Adrenal gland (tissue), 12 donors: ENCODE data around the gene FAM72D. TPM values are rescaled to one million over a fixed set of nuclear protein-coding genes. Genes with fewer than 3 reads are reported as not detected.
"Not testable (repeated sequence)": the region's sequence is repeated elsewhere in the genome, so short reads cannot be mapped to it uniquely, and the experiment has no call there.

Experiments used
- DNase-seq, 7 donors: peaks; one replicate each; pipeline ENCODE4 v3.0.0-alpha.2; 2019 to 2020
- H3K27ac ChIP-seq, 5 donors: fragments of 200-600 bp; sonication (generic) in 4 of 5; 1 replicate in 3 of 5; 2 replicates in 2 of 5; pipeline versions ENCODE4 v1.5.1 to v1.8.0; 2016 to 2020; ENCODE audit warnings: mild to moderate bottlenecking in 1 of 5
- H3K27me3 ChIP-seq: fragments of 200-600 bp; 2 replicates; pipeline ENCODE4 v1.8.0; 2021
- H3K36me3 ChIP-seq, 2 donors: fragments of 200-600 bp; replicated peaks in 1 of 2; 1 replicate in 1 of 2; 2 replicates in 1 of 2; pipeline versions ENCODE4 v1.5.1 to v1.8.0; 2018 to 2022
- H3K4me1 ChIP-seq, 2 donors: fragments of 200-600 bp; replicated peaks in 1 of 2; 1 replicate in 1 of 2; 2 replicates in 1 of 2; pipeline versions ENCODE4 v1.5.1 to v1.8.0; 2018 to 2021
- H3K4me3 ChIP-seq, 4 donors: fragments of 200-600 bp; sonication (generic) in 3 of 4; one replicate each; pipeline ENCODE4 v1.5.1; 2016 to 2018
- H3K9me3 ChIP-seq, 3 donors: fragments of 200-600 bp; sonication (generic) in 1 of 3; replicated peaks in 1 of 3; 1 replicate in 2 of 3; 2 replicates in 1 of 3; pipeline versions ENCODE4 v1.5.1 to v1.8.0; 2016 to 2021
- POLR2A ChIP-seq, 2 donors: fragments of 450-650 bp; IDR thresholded peaks; one replicate each; pipeline ENCODE4 v1.6.1; 2017; ENCODE audit warnings: antibody characterized with exemption in 2 of 2, mild to moderate bottlenecking in 2 of 2, moderate library complexity in 1 of 2
- WGBS, 4 donors: extraction: QIAGEN DNeasy Blood & Tissue Kit in 2 of 4; methylation state at CpG; one replicate each; pipeline versions ENCODE4 v1.1.5 to v1.1.7; 2013 to 2017; 5-methylcytosine and 5-hydroxymethylcytosine counted together
- intact Hi-C, 2 donors: fragments of 100-400 bp; cut with DNase I; formaldehyde crosslinking; loops; one replicate each; pipeline versions ENCODE4 v1.14.1 to v1.15.0; 2022 to 2023
- polyA plus RNA-seq, 3 donors: library from polyadenylated mRNA; stranded (reverse); fragments of 200-250 nt in 2 of 3; fragments of 350-450 nt in 1 of 3; fragmentation: Illumina TruSeq in 1 of 3; extraction: RNeasy Lipid Tissue Mini Kit (QIAGEN cat#74804) in 1 of 3; gene quantifications; one replicate each; pipeline ENCODE4 v1.2.3, GENCODE V29; 2013 to 2014
- total RNA-seq, 9 donors: library from RNA; depleted of rRNA in 4 of 9; stranded (reverse); fragments of >200 nt in 4 of 9; fragments of 120-200 nt in 1 of 9; fragmentation: NEBNext Ultra II Directional in 1 of 9; extraction: Animal tissue kit (Norgen Biotek cat#: 25700) in 1 of 9; gene quantifications; one replicate each; pipeline versions ENCODE4 v1.1.0 to v1.2.4, GENCODE V29; 2013 to 2023
- donor health status: healthy with polysubstance abuse.
- donor health status: Bipolar disorder and iron deficiency.
- donor health status: DM: yes; HTN: yes; CAD: no.
- donor health status: DM: no; HTN: no; CAD: no.
- donor health status: DM: no; HTN: no; CAD: no.
- donor health status: DM: yes; HTN: yes; CAD: no.

Gene FAM72D
- total and polyA plus RNA-seq, 12 donors, result 0.12 to 3.6 (median 0.43) TPM; not detected in 2

GRCh38 chr1:145093517-145094149 lies 2.1 kb upstream of the FAM72D start:
- WGBS, 4 donors, result 0 to 1% methylated on average over 23 to 24 of the region's 47 CpGs; no CpG with 5 or more reads in 2 of the 4 donors
- TF ChIP-seq POLR2A (IDR thresholded peaks at IDR 0.05), result peak in 1 of 2 donors; percentile 22

GRCh38 chr1:145094655-145095211 lies 1.0 kb upstream of the FAM72D start:
- intact Hi-C loops, H3K27me3 ChIP-seq, H3K36me3 ChIP-seq, H3K4me1 ChIP-seq, H3K9me3 ChIP-seq: not testable (repeated sequence)
- peak overlapping the region in 2 of 5 donors; percentile 63 to 86 for H3K27ac ChIP-seq
- H3K4me3 ChIP-seq, result peak overlapping the region in 1 of 4 donors; percentile 50
- WGBS, 4 donors, result 0% methylated on average over 7 to 8 of the region's 46 CpGs; no CpG with 5 or more reads in 2 of the 4 donors
- DNase-seq, result peak; percentile 5 to 51 (median 24)

More at GRCh38 chr1:145093517-145094149, 2.1 kb upstream of the FAM72D start:
- Histone ChIP-seq H3K27ac (peak overlapping the region in 3 of 5 donors; percentile 51 to 81 (median 67)), H3K4me3 (peak overlapping the region in 2 of 4 donors; percentile 22 to 60)
- H3K27me3 ChIP-seq, H3K36me3 ChIP-seq, H3K9me3 ChIP-seq, H3K4me1 ChIP-seq, intact Hi-C loops: not testable (repeated sequence)
- DNase-seq, result peak in 6 of 7 donors; percentile 75 to 89 (median 84)

- H3K4me3 ChIP-seq, H3K27me3 ChIP-seq, H3K9me3 ChIP-seq, H3K4me1 ChIP-seq, DNase-seq, intact Hi-C loops, H3K36me3 ChIP-seq, H3K27ac ChIP-seq: not testable (repeated sequence)
- 83 to 100% methylated on average over 1 of the region's 1 CpG; no CpG with 5 or more reads in 2 of the 4 donors for WGBS, 4 donors
Observed at GRCh38 chr1:145101725-145102124, 6.0 kb downstream of the FAM72D start.

- H3K4me3 ChIP-seq, H3K27ac ChIP-seq, H3K36me3 ChIP-seq, H3K27me3 ChIP-seq, intact Hi-C loops, H3K4me1 ChIP-seq, DNase-seq, H3K9me3 ChIP-seq: not testable (repeated sequence)
- no CpG with 5 or more reads among the region's 2 CpGs for WGBS, 4 donors
Observed at GRCh38 chr1:145103294-145103693, 7.5 kb downstream of the FAM72D start.

- intact Hi-C loops, DNase-seq, H3K9me3 ChIP-seq, H3K4me3 ChIP-seq, H3K36me3 ChIP-seq, H3K27me3 ChIP-seq, H3K4me1 ChIP-seq, H3K27ac ChIP-seq: not testable (repeated sequence)
- no CpG with 5 or more reads among the region's 3 CpGs for WGBS, 4 donors
Observed at GRCh38 chr1:145111674-145112073, 15.9 kb downstream of the FAM72D start.

GRCh38 chr1:145112703-145113102 lies 16.9 kb downstream of the FAM72D start:
- H3K36me3 ChIP-seq, intact Hi-C loops, H3K4me3 ChIP-seq, DNase-seq, H3K9me3 ChIP-seq, H3K27me3 ChIP-seq, H3K27ac ChIP-seq, H3K4me1 ChIP-seq: not testable (repeated sequence)
- WGBS, 4 donors, result no CpG with 5 or more reads among the region's 3 CpGs

- H3K4me3 ChIP-seq, H3K27me3 ChIP-seq, DNase-seq, H3K9me3 ChIP-seq, H3K36me3 ChIP-seq, H3K27ac ChIP-seq, intact Hi-C loops, H3K4me1 ChIP-seq: not testable (repeated sequence)
- no CpG with 5 or more reads among the region's 1 CpG for WGBS, 4 donors
Observed at GRCh38 chr1:145114560-145115057, 18.8 kb downstream of the FAM72D start.

GRCh38 chr1:145115587-145116493 lies 20.1 kb downstream of the FAM72D start:
- intact Hi-C loops, DNase-seq, H3K4me1 ChIP-seq, H3K9me3 ChIP-seq, H3K36me3 ChIP-seq, H3K4me3 ChIP-seq, H3K27ac ChIP-seq, H3K27me3 ChIP-seq: not testable (repeated sequence)
- no CpG with 5 or more reads among the region's 6 CpGs for WGBS, 4 donors

- H3K36me3 ChIP-seq, intact Hi-C loops, H3K4me1 ChIP-seq, H3K9me3 ChIP-seq, DNase-seq, H3K27me3 ChIP-seq, H3K4me3 ChIP-seq, H3K27ac ChIP-seq: not testable (repeated sequence)
- WGBS, 4 donors, result no CpG with 5 or more reads among the region's 3 CpGs
Observed at GRCh38 chr1:145119842-145120241, 24.1 kb downstream of the FAM72D start.

GRCh38 chr1:145122344-145123061 lies 26.7 kb downstream of the FAM72D start:
- H3K4me3 ChIP-seq, H3K9me3 ChIP-seq, H3K4me1 ChIP-seq, intact Hi-C loops, H3K27me3 ChIP-seq, DNase-seq, H3K36me3 ChIP-seq, H3K27ac ChIP-seq: not testable (repeated sequence)
- WGBS, 4 donors, result no CpG with 5 or more reads among the region's 7 CpGs
